ENCODE data around the gene PTPRE. TPM values are rescaled to one million over a fixed set of nuclear protein-coding genes. Genes with fewer than 3 reads are reported as not detected.

The PTPRE gene
- total and polyA plus RNA-seq, 5 donors, result 6.7 to 21.1 (median 12.9) TPM

DNA sequence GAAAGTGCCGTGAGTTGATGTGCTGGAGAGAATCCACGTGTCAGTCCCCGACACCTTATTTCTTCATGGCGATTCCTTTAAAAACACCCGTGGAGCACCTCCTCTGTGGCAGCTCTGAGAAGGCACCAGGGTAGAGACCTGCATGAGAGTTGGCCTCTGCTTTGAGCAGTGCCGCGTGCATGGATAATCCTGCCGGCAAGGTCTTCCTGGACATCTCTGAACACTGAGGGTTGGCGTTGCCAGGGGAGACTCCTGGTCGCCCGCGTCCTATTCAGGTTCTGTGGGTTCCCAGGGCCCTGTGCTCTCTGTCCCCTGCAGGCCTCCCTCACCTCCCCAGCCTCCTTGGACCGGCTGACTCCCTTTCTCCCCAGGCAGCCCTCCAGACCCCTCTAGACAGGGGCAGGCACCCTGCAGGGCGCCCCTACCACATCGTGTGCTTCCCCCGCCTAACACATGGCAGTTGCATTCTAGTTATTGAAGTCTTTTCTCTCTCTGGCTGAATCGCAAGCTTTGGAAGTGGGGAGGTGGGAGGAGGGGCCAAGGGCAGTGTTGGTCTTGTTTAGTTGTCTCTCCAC lies 123.7 kb downstream of the PTPRE start:
- DNase-seq (no peak), ATAC-seq (no peak)
- no peaks in the 10 kb centered on the region for H3K9me3 ChIP-seq (ENCODE audit: control insufficient read depth, low read length)
- H3K4me1 ChIP-seq (ENCODE audit: control insufficient read depth, insufficient read depth, low read length), result no peaks in the 10 kb centered on the region
- intact Hi-C loops (cut with DNase I), result no loop called here
- WGBS, result 89% methylated on average over 17 of the region's 17 CpGs
- no peak overlapping the region for H3K4me3 ChIP-seq (ENCODE audit: low read length)
- no peak overlapping the region for H3K27ac ChIP-seq (ENCODE audit: low read length)
- H3K27me3 ChIP-seq (ENCODE audit: control insufficient read depth, insufficient read depth), result no peaks in the 10 kb centered on the region

DNA sequence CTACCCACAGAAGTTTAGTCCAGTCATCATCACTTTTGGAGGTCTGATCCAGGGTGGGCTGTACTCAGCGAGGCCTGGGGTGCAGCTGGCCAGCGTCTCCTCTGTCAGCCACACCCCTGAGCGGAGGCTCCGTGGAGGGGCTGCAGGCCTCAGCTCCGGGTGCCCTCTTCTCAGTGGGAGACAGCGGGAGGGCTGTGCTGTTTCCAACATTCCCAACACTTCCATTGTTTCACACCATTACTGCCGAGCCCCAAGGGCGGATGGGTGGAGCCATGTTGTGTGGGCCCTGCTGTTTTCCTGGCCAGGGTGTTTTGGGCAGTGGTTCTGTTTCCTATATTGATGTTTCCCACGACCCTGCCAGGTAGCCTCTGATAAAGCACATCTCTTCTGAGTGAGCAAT lies 124.3 kb downstream of the PTPRE start:
- H3K9me3 ChIP-seq (ENCODE audit: control insufficient read depth, low read length), result no peaks in the 10 kb centered on the region
- no peaks in the 10 kb centered on the region for H3K4me1 ChIP-seq (ENCODE audit: control insufficient read depth, insufficient read depth, low read length)
- ATAC-seq (peak in 1 of 2 donors; percentile 17), DNase-seq (no peak)
- H3K4me3 ChIP-seq (ENCODE audit: low read length), result no peak overlapping the region
- H3K27ac ChIP-seq (ENCODE audit: low read length), result no peak overlapping the region
- 71% methylated on average over 9 of the region's 9 CpGs for WGBS
- H3K27me3 ChIP-seq (ENCODE audit: control insufficient read depth, insufficient read depth), result no peaks in the 10 kb centered on the region
- intact Hi-C loops (cut with DNase I), result no loop called here

DNA sequence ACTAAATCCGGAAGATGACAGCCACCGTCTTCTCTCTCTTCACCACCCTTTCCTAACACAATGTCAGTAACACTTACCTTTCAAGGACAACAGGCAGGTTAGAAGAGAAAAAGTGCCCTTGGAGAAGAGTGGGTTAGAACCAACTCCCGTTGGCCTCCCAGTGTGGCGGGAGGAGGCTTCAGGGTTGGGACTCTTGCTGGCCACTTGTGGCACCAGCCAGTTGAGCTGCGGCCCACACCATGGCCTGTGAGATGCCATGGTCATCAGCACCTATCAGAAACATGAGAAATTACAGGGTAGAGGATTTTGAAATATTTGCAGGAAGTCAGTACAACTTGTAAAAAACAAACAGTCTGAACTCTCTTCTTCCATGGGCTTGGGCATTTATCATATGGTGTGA lies 125.6 kb downstream of the PTPRE start:
- Histone ChIP-seq H3K4me1 (ENCODE audit: control insufficient read depth, insufficient read depth, low read length) (peaks cover 5% of the 10 kb centered on the region), H3K9me3 (ENCODE audit: control insufficient read depth, low read length) (no peaks in the 10 kb centered on the region), H3K4me3 (ENCODE audit: low read length) (no peak overlapping the region), H3K27ac (ENCODE audit: low read length) (no peak overlapping the region), H3K27me3 (ENCODE audit: control insufficient read depth, insufficient read depth) (no peaks in the 10 kb centered on the region)
- ATAC-seq, result no peak
- DNase-seq, result no peak
- intact Hi-C loops (cut with DNase I), result no loop called here
- WGBS, result 80% methylated on average over 5 of the region's 5 CpGs

DNA sequence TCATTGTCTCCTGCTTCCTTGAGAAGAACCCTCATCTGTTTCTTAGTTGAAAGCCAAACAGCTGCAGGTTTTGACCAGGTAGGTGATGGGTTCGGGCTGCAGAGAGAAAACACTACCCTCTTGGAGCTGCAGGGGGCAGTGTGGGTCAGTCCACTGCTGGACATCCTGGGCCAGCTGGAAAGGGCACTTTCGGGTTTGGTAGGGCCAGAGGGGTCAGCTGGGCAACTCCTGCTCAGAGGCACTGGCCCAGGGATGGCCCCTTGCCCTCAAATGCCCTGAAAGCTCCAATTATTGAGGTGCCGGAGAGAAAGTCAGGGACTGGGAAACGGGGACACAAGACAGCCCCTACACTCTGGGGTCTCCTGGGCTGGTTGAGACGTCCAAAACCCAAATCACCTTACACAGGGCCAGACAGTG lies 128.7 kb downstream of the PTPRE start:
- ATAC-seq, result peak; percentile 61 to 74
- Histone ChIP-seq H3K4me3 (ENCODE audit: low read length) (no peak overlapping the region), H3K9me3 (ENCODE audit: control insufficient read depth, low read length) (no peaks in the 10 kb centered on the region), H3K27me3 (ENCODE audit: control insufficient read depth, insufficient read depth) (no peaks in the 10 kb centered on the region), H3K27ac (ENCODE audit: low read length) (no peak overlapping the region), H3K4me1 (ENCODE audit: control insufficient read depth, insufficient read depth, low read length) (peaks cover 5% of the 10 kb centered on the region)
- intact Hi-C loops (cut with DNase I), result loop anchor here in 1 of 4 donors (5.0 kb wide), 1 partner anchor 37 kb away; no protein-coding TSS in a partner anchor
- peak; percentile 55 to 77 (median 70) for DNase-seq
- WGBS, result 57% methylated on average over 5 of the region's 5 CpGs

DNA sequence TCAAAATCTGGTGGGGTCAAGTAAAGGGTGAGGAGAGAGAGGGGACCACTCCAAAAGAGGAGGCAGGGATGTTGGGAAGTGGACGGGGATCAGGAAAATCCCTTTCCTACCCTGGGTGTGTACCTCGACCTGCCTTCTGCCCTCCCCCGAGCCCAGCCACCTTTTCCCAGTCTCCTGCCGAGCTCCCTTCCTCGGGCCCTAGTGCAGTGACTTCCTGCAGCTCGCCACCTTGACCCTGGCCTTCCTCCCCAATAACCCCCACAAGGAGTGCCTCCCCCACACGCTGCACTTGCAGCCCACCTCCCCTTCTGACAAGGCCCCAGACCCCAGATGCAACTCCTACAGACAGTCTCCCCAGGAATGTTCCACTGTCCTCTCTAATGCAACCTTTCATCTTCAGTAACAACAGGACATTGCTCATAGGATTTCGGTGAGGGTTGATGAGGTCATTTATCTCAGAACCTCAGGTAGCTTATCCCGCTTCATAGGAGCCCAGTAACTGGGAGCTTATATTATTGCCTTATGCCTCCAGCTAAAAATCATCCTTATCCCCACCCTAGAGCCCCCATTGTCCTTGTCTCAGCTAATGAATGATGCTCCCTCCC lies 129.2 kb downstream of the PTPRE start:
- H3K4me3 ChIP-seq (ENCODE audit: low read length), result no peak overlapping the region

GRCh38 chr10:128036746-128037543 lies 130.0 kb downstream of the PTPRE start:
- intact Hi-C loops (cut with DNase I), result loop anchor here in 2 of 4 donors (2.0 to 5.0 kb wide), 2 partner anchors 32 to 35 kb away; no protein-coding TSS in a partner anchor
- H3K27ac ChIP-seq (ENCODE audit: low read length), result no peak overlapping the region

More for the DNA sequence above, 129.2 kb downstream of the PTPRE start:
- H3K9me3 ChIP-seq (ENCODE audit: control insufficient read depth, low read length), result no peaks in the 10 kb centered on the region
- H3K27ac ChIP-seq (ENCODE audit: low read length), result no peak overlapping the region
- peaks cover 5% of the 10 kb centered on the region for H3K4me1 ChIP-seq (ENCODE audit: control insufficient read depth, insufficient read depth, low read length)
- intact Hi-C loops (cut with DNase I), result loop anchor here in 2 of 4 donors (2.0 to 5.0 kb wide), 2 partner anchors 33 to 36 kb away; no protein-coding TSS in a partner anchor
- no peak for ATAC-seq
- no peak for DNase-seq
- H3K27me3 ChIP-seq (ENCODE audit: control insufficient read depth, insufficient read depth), result no peaks in the 10 kb centered on the region
- WGBS, result 68% methylated on average over 9 of the region's 9 CpGs

DNA sequence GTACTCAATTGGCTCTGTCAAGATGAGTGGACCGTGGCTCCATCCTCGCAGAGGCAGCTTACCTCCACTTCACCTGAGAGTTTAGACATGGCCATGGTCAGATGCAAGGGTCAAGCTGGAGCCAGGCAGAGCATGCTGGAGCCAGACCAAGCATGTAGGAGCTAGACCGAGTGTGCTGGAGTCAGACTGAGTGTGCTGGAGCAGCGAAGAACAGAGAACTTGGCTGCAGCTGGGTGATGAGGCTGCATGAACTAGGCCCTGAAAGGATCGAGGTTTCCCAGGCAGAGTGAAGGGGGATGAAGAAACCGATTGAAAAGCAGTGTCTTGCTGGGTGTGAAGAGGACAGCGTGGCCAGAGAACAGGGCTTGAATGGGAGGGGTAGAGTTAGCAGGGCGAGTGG lies 133.2 kb downstream of the PTPRE start:
- H3K27ac ChIP-seq (ENCODE audit: low read length), result no peak overlapping the region
- no peak for ATAC-seq
- no peak for DNase-seq
- intact Hi-C loops (cut with DNase I), result no loop called here
- no peak overlapping the region for H3K4me3 ChIP-seq (ENCODE audit: low read length)
- H3K9me3 ChIP-seq (ENCODE audit: control insufficient read depth, low read length), result no peaks in the 10 kb centered on the region
- 88% methylated on average over 8 of the region's 8 CpGs for WGBS
- H3K4me1 ChIP-seq (ENCODE audit: control insufficient read depth, insufficient read depth, low read length), result peaks cover 5% of the 10 kb centered on the region
- no peaks in the 10 kb centered on the region for H3K27me3 ChIP-seq (ENCODE audit: control insufficient read depth, insufficient read depth)

More at GRCh38 chr10:128036746-128037543, 130.0 kb downstream of the PTPRE start:
- WGBS, result 68% methylated on average over 14 of the region's 14 CpGs
- H3K27me3 ChIP-seq (ENCODE audit: control insufficient read depth, insufficient read depth), result no peaks in the 10 kb centered on the region
- H3K4me3 ChIP-seq (ENCODE audit: low read length), result no peak overlapping the region
- no peaks in the 10 kb centered on the region for H3K9me3 ChIP-seq (ENCODE audit: control insufficient read depth, low read length)
- peak; percentile 47 to 78 for ATAC-seq
- H3K4me1 ChIP-seq (ENCODE audit: control insufficient read depth, insufficient read depth, low read length), result peaks cover 5% of the 10 kb centered on the region
- DNase-seq, result no peak

DNA sequence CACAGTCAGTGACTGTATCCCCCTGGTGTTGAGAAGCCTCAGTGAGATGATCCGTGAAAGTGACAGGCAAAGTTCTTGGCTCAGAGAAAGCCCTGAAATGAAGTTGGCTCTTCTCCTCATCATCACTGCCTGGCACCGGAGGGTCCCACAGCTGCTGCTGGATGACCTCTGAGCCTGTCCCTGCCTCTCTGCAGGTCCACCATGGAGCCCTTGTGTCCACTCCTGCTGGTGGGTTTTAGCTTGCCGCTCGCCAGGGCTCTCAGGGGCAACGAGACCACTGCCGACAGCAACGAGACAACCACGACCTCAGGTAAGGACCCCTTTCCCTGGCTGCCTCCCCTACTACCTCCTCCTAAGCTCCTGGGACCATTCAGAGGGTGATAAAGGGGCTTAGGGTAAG lies 133.8 kb downstream of the PTPRE start:
- no peak overlapping the region for H3K4me3 ChIP-seq (ENCODE audit: low read length)
- no peaks in the 10 kb centered on the region for H3K27me3 ChIP-seq (ENCODE audit: control insufficient read depth, insufficient read depth)
- intact Hi-C loops (cut with DNase I), result no loop called here
- 86% methylated on average over 8 of the region's 8 CpGs for WGBS
- DNase-seq, result no peak
- peaks cover 5% of the 10 kb centered on the region for H3K4me1 ChIP-seq (ENCODE audit: control insufficient read depth, insufficient read depth, low read length)
- no peaks in the 10 kb centered on the region for H3K9me3 ChIP-seq (ENCODE audit: control insufficient read depth, low read length)
- H3K27ac ChIP-seq (ENCODE audit: low read length), result no peak overlapping the region
- ATAC-seq, result no peak

GRCh38 chr10:128042131-128042610 lies 135.3 kb downstream of the PTPRE start:
- Histone ChIP-seq H3K9me3 (ENCODE audit: control insufficient read depth, low read length) (no peaks in the 10 kb centered on the region), H3K4me1 (ENCODE audit: control insufficient read depth, insufficient read depth, low read length) (peaks cover 2% of the 10 kb centered on the region), H3K27ac (ENCODE audit: low read length) (no peak overlapping the region), H3K27me3 (ENCODE audit: control insufficient read depth, insufficient read depth) (no peaks in the 10 kb centered on the region), H3K4me3 (ENCODE audit: low read length) (no peak overlapping the region)
- 91% methylated on average over 17 of the region's 17 CpGs for WGBS
- ATAC-seq (no peak), DNase-seq (no peak)
- intact Hi-C loops (cut with DNase I), result no loop called here

DNA sequence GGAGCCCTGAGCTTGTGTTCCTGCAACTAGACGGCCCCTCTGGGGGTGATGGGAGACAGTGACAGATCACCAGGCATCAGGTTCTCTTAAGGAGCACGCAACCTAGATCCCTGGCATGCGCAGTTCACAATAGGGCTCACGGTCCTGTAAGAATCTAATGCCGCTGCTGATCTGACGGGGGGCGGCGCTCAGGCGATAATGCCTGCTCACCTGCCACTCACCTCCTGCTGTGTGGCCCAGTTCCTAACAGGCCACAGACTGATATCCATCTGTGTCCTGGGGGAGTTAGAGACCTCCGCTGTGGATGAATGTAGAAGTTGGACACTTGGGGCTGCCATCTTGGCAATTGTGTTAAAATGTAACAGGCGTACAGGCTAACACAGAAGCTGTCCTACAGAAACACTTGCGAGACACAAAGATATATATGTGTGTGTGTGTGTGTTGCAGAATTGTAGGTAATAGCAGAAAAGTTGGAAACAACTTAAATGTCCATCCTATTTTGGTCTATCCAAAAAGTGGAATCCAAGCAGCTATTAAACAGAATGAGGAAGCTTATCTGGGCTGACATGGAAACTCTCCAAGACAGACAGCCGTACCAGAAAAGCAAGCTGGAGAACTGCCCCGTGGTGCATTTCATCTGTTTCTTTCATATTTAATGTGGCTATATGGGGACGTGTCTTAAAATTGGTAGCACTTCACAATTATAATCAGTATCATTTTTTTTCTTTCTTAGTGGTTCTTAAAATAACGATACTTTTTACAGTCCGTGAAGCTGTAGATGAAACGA lies 136.5 kb downstream of the PTPRE start:
- Histone ChIP-seq H3K27me3 (ENCODE audit: control insufficient read depth, insufficient read depth) (no peaks in the 10 kb centered on the region), H3K4me3 (ENCODE audit: low read length) (no peak overlapping the region), H3K4me1 (ENCODE audit: control insufficient read depth, insufficient read depth, low read length) (peaks cover 7% of the 10 kb centered on the region), H3K27ac (ENCODE audit: low read length) (no peak overlapping the region), H3K9me3 (ENCODE audit: control insufficient read depth, low read length) (no peaks in the 10 kb centered on the region)
- DNase-seq, result no peak
- no peak for ATAC-seq
- intact Hi-C loops (cut with DNase I), result no loop called here
- 58% methylated on average over 18 of the region's 18 CpGs for WGBS

All from right cardiac atrium (tissue), 5 donors.